GM18951 (cell line): Measurements from ENCODE around the gene CCDC81.
"Not testable (repeated sequence)": the region's sequence is repeated elsewhere in the genome, so short reads cannot be mapped to it uniquely, and the experiment has no call there.

Experiments
- POLR2A ChIP-seq: IDR thresholded peaks from 4 replicates; pipeline ENCODE4 v1.6.1; 2011; ENCODE audit warnings: mild to moderate bottlenecking; ENCODE audit not compliant: insufficient read length, insufficient read depth; ENCODE audit errors: extremely low read depth
- in situ Hi-C: fragments of 300-500 bp; cut with MboI; formaldehyde crosslinking; loops from one replicate; pipeline ENCODE4 v1.12.0; 2022; ENCODE audit warnings: low sequenced_read_pairs, mixed read lengths, inconsistent platforms; ENCODE audit not compliant: unreplicated experiment

The CCDC81 gene

GRCh38 chr11:86398106-86398505 lies 23.4 kb downstream of the CCDC81 start:
- no peak for TF ChIP-seq POLR2A
- in situ Hi-C loops = no loop called here

GRCh38 chr11:86403458-86403857 lies 28.8 kb downstream of the CCDC81 start:
- TF ChIP-seq POLR2A = no peak
- in situ Hi-C loops = no loop called here

DNA sequence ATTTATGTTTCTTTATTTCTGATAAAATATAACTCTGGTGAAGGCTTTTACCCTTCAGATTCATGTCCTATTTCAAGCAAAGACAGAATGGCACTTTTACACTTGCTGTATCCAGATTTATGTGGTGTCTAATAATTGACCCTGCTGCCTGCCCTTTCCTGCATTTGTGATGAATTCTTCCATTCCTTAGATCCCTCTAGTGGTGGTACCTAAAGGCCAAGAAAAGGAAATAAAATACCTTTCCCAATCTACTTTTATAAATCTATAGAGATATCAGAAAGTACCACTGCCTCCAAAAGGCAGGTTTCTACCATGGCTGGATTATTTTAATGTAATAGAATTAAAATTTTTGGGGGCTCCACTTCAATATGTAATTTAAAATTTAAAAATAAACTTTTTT lies 34.2 kb downstream of the CCDC81 start:
- no peak for TF ChIP-seq POLR2A
- in situ Hi-C loops = no loop called here

- TF ChIP-seq POLR2A = no peak
- in situ Hi-C loops = no loop called here
Measured at GRCh38 chr11:86414032-86414431, 39.3 kb downstream of the CCDC81 start.

GRCh38 chr11:86415026-86415425 lies 40.3 kb downstream of the CCDC81 start:
- in situ Hi-C loops = no loop called here
- TF ChIP-seq POLR2A = no peak

DNA sequence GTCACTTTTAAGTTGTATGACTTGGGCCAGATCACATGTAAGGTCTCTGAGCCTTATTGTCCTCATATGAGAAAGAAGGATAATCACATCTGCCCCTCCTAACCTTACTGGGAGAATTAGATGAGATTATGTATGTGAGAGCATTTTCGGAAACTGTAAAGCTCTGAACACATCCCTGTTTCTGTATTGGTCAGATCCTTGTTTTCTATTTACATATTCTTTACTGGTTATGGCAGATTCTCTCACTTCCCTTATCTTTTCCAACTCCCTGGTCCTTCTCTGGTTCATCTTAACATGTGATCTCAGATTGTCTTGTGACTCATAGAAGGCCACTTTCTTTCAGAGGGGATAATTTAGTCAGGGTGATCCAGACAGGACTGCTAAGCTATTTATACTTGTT lies 41.8 kb downstream of the CCDC81 start:
- TF ChIP-seq POLR2A = no peak
- in situ Hi-C loops = no loop called here

GRCh38 chr11:86416951-86417350 lies 42.3 kb downstream of the CCDC81 start:
- in situ Hi-C loops = not testable (repeated sequence)

- TF ChIP-seq POLR2A = no peak
- in situ Hi-C loops = no loop called here
Measured at GRCh38 chr11:86418106-86418505, 43.4 kb downstream of the CCDC81 start.

DNA sequence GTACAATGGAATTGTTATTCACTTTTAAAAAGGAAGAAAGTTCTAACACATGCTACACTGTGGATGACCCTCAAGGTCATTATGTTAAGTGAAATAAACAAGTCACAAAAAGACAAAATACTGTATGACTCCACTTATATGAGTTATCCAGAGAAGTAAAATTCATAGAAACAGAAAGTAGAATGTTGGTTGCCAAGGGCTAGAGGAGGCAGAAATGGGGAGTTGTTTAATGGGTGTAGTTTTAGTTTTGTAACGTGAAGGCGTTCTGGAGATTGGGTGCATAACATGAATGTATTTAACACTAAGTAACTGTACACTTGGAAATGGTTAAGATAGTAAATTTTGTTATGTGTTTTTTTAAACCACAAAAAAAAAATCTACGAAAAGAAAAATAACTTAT lies 43.8 kb downstream of the CCDC81 start:
- TF ChIP-seq POLR2A = no peak
- in situ Hi-C loops = no loop called here

DNA sequence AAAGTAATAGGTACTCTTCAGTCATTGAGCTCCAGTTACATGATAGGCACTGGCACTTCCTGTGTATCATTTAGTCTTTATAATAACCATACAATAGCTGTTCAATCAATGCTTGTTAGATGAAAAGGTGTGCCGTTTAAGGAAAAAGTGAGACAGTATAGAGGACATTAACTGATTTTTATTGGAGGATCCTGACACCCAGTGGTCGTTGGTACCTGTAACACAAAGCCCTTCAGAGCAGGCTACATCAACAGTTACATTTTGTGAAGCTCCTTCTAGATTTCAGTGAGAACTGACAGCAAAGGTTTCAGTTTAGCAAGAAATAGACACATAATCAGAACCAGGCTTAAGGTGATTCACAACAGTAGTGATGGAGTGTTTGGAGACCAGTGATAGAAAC lies 44.2 kb downstream of the CCDC81 start:
- TF ChIP-seq POLR2A = no peak
- in situ Hi-C loops = no loop called here

- in situ Hi-C loops = no loop called here
- TF ChIP-seq POLR2A = no peak
Measured at GRCh38 chr11:86421946-86422345, 47.3 kb downstream of the CCDC81 start.

DNA sequence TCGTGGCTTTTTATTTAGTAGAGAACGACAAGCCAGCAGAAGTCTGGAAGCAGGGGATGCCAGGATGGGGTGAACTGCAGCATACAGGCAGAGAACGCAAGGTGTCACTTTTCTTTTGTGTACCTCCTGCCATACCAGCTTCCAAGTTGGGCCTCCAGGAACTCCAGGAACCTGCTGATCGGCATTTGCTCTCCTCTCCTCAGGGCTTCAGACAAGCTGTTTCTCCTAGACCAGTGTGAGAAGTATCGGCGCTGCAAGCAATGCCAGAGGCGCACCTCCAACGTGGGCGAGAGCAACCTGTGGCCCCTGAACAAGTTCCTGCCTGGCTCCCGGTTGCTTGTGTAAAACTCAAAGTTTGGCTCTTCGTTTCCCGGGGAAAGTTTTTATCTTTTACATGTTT lies 47.7 kb downstream of the CCDC81 start:
- TF ChIP-seq POLR2A = no peak
- in situ Hi-C loops = no loop called here

GRCh38 chr11:86423488-86423887 lies 48.8 kb downstream of the CCDC81 start:
- in situ Hi-C loops = not testable (repeated sequence)

- in situ Hi-C loops = no loop called here
- no peak for TF ChIP-seq POLR2A
Measured at GRCh38 chr11:86427441-86427840, 52.8 kb downstream of the CCDC81 start.

GRCh38 chr11:86431258-86431657 lies 56.6 kb downstream of the CCDC81 start:
- in situ Hi-C loops = no loop called here
- no peak for TF ChIP-seq POLR2A

DNA sequence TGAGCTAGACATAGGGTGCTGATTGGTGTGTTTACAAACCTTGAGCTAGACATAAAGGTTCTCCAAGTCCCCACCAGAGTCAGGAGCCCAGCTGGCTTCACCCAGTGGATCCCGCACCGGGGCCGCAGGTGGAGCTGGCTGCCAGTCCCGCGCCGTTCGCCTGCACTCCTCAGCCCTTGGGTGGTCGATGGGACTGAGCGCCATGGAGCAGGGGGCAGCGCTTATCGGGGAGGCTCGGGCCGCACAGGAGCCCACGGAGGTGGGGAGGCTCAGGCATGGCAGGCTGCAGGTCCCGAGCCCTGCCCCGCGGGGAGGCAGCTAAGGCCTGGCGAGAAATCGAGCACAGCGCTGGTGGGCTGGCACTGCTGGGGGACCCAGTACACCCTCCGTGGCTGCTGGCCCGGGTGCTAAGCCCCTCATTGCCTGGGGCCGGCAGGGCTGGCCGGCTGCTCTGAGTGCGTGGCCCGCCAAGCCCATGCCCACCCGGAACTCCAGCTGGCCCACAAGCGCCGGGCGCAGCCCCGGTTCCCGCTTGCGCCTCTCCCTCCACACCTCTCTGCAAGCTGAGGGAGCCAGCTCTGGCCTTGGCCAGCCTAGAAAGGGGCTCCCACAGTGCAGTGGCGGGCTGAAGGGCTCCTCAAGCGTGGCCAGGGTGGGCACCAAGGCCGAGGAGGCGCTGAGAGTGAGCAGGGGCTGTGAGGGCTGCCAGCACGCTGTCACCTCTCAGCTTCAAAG lies 58.8 kb downstream of the CCDC81 start:
- in situ Hi-C loops = not testable (repeated sequence)
